ENCODE data around the gene ABCG4.
"Not testable (repeated sequence)": the region's sequence is repeated elsewhere in the genome, so short reads cannot be mapped to it uniquely, and the experiment has no call there.

The ABCG4 gene

DNA sequence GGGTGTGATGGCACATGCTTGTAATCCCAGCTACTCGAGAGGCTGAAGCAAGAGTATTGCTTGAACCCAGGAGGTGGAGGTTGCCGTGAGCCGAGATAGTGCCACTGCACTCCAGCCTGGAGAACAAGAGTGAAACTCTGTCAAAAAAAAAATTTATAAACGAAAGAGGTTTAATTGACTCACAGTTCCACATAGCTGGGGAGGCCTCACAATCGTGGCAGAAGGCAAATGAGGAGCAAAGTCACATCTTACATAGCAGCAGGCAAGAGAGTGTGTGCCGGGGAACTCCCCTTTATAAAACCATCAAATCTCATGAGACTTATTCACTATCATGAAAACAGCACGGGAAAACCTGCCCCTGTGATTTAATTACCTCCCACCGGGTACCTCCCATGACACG lies 35.5 kb downstream of the ABCG4 start:
- DNase-seq (ENCODE audit: low spot score) = not testable (repeated sequence)

DNA sequence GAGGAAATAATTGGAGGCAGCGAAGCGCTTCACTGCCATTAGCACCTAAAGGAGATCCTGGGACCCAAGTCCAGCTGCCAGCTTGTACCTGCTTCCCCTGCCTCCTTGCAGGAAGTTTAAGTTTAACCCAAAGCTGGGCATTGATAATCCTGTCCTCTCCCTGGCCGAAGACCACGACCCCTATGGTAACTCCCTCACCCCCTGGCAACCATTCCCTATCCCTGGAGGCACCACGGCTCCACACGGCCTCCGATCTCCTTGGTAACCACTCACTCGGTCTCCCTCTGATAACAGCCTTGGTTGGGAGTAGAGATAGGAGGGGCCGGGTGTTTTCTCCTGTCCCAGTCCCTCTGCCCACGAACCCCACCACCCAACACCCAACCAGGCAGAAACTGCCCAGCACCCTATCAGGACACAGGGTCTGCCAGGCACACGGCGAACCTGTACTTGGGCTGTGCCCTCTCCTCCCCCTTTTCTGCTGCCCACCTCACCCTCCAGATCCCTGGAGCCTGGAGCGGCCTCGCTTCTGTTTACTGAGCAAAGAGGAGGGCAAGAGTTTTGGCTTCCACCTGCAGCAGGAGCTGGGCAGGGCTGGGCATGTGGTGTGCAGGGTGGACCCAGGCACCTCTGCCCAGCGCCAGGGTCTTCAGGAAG lies 37.3 kb downstream of the ABCG4 start:
- DNase-seq (ENCODE audit: low spot score) = no peak

DNA sequence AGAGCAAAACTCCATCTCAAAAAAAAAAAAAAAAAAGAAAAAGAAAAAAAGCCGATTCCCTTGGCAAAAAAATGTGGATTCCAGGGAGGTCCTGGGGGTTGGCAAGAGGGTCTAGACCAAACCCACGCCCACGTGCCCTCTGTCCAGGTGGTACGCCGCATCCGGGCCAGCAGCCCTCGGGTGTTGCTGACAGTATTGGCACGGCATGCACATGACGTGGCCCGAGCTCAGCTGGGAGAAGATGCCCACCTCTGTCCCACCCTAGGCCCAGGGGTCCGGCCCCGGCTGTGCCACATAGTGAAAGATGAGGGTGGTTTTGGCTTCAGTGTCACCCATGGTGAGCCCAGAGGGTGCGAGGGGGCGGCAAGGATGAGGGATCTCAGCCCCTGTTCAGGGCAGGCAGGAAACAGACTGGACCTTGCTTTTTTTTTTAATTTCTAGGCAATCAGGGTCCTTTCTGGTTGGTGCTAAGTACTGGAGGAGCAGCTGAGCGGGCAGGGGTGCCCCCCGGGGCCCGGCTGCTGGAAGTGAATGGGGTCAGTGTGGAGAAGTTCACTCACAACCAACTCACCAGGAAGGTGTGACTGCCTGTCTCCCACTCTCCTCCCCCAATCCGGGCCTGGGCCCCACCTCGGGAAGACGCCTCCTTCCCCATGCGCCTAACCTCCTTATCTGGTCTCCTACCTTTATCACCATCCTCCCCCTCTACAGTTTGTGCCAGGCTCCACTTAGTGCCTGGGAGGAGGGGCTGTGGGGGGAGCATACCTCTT lies 38.5 kb downstream of the ABCG4 start:
- no peak for DNase-seq (ENCODE audit: low spot score)

DNA sequence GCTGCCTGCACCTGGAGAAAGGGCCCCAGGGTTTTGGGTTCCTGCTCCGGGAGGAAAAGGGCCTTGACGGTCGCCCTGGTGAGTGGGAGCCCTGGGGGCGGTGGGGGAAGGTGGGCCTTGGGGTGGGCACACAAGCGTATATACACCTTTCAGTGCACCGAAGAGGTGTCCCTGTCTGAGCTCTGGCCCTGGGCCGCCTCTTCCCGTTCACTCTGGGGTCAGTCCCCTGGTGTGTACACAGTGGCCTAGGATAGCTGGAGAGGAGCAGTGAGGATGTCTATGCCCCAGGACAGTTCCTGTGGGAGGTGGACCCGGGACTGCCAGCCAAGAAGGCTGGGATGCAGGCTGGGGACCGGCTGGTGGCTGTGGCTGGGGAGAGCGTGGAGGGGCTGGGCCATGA lies 39.2 kb downstream of the ABCG4 start:
- DNase-seq (ENCODE audit: low spot score) = no peak

DNA sequence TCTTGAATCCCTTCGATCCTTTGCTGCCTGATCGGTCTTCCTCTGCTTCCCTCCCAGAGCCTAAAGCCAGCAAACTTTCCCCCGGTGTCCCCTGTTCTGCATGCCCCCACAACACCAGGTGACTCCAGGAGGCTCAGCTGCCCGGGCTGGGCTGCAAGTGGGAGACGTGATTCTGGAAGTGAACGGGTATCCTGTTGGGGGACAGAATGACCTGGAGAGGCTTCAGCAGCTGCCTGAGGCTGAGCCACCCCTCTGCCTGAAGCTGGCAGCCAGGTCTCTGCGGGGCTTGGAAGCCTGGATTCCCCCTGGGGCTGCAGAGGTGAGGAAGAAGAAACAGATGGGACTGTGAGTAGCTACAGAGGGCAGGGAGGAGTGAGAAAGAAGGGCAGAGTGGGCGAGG lies 40.0 kb downstream of the ABCG4 start:
- no peak for DNase-seq (ENCODE audit: low spot score)

DNA sequence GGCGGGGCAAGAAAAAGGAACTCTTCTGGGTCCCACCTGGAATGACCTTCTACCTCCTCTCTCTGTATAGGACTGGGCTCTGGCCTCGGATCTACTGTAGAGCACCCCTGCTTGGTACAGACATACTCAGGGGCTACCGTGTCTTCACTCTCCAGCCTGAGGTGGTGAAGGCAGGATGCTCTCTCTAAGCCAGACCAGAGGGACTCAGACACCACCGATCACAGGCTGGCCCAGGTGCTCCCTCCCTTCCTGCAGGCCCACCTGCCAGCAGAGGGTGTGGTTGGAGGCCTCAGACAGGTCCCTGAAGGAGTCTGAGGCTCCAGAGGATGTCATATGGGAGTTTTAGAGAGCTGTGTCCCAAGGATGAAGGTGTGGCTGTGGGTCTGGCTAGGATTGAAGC lies 40.5 kb downstream of the ABCG4 start:
- no peak for DNase-seq (ENCODE audit: low spot score)

DNA sequence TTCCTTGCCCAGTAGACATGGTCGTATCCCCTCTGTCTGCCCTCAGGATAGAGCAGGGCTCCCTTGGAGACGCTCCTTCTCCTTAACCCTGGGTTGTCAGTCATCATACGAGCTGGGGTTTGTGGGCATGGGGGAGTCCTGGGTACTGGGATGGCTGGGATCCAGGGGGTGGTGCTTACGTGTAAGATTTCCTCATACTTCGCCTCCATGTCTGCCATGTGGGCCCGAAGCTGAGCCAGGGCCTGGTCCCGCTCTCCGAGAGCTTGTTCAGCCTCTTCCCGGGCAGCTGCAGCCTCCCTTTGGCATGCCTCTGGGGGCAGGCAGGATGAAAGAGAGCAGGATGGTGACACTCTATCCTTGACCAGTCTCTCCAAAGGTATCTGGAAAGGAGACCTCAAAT lies 41.7 kb downstream of the ABCG4 start:
- no peak for DNase-seq (ENCODE audit: low spot score)

DNA sequence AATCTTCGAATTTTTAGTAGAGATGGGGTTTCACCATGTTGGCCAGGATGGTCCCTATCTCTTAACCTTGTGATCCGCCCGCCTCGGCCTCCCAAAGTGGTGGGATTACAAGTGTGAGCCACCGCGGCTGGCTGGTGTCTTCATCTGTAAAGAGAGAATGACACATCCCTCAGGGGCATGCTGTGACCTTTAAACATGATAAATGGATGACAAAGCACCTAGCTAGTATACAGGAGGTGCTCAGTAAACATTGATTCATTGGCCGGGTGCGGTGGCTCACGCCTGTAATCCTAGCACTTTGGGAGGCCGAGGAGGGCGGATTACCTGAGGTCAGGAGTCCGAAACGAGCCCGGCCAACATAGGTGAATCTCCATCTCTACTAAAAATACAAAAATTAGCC lies 42.4 kb downstream of the ABCG4 start:
- DNase-seq (ENCODE audit: low spot score) = not testable (repeated sequence)

DNA sequence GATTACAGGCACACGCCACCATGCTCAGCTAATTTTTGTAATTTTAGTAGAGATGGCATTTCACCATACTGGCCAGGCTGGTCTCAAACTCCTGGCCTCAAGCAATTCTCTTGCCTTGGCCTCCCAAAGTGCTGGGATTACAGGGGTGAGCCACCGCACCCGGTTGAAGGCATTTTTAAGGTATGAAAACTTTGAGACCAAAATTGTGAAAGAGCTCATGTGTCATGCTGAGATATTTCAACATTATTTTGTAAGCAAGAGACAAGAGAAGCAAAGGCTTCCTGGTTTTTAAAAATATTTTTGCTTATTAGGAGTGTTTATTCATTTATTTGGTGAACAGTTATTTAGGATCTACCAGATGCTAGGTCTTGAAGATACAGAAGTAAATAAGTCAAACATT lies 43.3 kb downstream of the ABCG4 start:
- no peak for DNase-seq (ENCODE audit: low spot score)

DNA sequence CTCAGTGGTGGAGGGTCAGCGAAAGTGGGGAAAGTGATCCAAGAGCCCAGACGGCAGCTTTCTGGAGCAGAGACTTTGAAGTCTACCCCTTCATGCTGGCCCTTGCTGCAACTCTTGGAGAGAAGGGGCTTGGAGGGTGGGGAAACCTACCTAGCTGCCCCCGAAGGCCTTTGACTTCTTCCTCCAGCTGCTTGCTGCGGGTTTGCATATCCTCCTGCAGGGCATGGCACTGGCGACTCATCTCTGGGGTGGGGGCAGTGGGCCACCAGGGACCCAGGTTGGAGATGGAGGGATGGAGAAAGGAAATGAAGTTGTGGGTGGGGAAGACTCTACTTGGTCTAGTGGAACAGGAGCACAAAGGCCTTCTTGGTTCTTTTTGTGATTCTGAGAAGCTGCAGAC lies 44.1 kb downstream of the ABCG4 start:
- no peak for DNase-seq (ENCODE audit: low spot score)

DNA sequence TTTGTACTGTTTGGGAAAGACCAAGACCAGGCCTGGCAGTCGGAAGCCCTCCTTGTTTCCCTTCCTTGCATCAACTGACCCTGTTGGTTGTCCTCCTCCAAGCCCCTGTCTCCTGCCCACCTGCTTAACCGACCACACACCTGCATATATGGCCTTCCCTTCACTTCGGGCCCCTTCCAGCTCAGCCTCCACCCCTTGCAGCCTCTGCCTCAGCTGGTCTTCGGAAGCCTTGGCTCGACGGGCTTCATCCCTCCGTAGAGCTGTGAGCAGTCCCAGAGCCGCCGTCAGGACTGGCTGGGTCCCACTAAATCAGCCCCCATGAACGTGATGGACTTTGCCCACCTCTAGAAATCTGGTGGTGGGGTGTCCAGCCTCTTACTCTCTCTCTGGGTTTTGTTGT lies 44.8 kb downstream of the ABCG4 start:
- no peak for DNase-seq (ENCODE audit: low spot score)

DNA sequence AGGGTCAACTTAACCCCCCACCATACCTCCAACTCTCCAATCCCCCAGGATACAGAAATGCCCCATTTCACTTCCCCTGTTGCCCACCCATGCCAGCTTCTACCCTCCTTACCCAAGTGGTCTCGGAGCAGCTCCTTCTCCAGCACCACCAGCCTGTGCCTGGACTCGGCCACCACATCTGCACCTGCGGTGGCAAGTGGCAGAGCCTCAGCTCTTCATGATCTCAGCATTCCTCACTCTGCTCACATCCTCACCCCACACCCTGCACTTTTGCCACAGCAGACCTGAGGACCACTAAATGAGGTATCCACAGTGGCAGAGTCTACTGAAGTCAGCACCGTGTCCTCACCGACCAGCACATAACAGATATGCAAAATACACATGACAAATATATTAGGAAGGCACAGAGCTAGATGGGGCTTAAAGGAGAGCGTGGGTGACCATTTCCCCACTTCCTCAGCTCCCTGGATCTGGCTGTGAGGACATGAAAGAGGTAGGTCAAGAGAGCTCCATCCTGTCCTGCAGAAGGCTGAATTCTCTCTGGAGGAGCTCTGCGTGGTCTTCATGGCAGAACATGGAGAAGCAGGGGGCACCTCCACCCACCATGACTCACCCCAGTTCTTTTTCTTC lies 46.1 kb downstream of the ABCG4 start:
- no peak for DNase-seq (ENCODE audit: low spot score)

DNA sequence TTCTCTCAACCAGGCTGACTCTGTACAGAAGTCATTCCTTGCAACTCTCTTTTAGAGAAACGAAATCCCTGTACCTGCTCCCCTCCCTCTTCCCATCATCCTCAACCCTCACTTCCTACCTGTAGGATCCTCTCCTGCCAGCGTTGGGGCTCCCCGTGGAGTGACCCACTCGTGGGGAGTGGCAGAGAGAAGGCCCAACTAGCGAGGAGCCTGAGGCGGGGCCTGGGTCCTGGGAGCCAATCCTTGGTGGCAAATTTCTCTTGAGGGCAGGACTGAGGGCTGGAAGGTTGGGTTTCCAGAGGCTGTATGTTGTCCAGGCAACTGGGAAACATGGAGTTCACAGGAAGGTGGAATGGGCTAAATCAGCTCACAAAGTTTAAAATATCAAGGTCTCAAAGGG lies 46.8 kb downstream of the ABCG4 start:
- DNase-seq (ENCODE audit: low spot score) = no peak

DNA sequence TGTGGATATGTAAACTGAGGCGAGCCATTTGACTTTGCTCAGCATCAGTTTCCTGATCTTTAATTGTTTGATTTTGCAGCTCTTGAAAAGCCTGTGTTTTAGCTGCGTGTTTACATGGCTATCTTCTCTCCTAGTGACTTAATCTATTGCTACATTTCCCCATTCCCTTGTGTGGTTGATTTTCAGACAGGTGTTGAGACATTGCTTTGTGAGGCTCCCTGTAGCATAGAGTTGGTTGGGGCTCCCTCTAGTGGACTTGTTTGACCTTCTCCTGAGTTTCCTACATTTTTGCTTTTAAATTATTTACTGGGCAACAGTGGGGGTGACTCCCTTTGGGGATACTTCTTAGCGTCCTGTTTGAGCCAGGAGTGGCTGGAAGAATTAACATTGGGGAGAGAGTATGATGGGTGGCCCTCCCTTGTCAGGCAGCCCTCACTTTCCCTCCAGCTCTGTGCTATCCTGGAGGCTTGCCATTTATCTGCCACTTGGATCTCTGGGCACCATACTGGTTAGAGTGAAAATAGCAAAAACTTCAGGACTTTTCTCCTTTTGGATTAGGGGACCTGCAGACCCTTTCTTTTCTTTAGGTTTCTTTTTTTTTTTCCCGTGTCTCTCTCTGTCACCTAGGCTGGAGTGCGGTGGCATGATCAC lies 48.1 kb downstream of the ABCG4 start:
- peak; percentile 85 for DNase-seq (ENCODE audit: low spot score)

DNA sequence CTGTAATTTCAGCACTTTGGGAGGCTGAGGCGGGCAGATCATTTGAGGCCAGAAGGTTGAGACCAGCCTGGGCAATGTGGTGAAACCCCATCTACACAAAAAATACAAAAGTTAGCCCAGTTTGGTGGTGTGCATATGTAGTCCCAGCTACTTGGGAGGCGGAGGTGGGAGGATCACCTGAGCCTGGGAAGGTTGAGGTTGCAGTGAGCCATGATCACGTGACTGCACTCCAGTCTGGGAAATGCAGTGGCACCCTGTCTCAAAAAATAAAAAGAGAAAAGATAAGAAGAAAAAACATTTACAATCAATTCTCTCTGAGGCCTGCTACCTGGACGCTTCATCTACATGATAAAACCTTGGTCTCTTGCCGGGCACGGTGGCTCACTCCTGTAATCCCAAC lies 50.1 kb downstream of the ABCG4 start:
- no peak for DNase-seq (ENCODE audit: low spot score)

DNA sequence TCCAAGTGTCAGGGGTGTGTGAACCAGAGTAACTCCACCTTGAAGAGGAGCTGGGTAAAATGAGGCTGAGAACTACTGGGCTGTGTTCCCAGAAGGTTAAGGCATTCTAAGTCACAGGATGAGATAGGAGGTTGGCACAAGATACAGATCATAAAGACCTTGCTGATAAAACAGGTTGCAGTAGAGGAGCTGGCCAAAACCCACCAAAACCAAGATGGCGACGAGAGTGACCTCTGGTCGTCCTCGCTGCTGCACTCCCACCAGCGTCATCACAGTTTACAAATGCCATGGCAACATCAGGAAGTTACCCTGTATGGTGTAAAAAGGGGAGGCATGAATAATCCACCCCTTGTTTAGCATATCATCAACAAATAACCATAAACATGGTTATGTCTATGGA lies 52.4 kb downstream of the ABCG4 start:
- not testable (repeated sequence) for DNase-seq (ENCODE audit: low spot score)

DNA sequence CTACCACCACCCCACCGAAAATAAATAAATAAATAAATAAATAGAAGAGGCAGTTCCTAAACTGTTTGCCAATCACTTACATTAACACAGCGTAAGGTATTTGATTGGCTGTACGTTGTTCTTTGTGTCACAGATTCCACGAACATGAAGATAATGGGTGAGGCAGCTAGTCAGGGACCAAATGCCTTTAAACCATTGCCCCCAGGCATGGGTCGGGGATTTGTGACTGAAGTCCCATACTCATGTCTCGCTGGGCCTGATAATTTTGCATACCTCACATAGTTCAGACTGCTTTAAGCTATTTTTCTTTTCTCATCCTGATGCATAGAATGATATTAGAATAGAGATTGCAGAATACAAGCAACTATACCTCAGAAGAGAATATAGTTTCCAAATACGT lies 53.7 kb downstream of the ABCG4 start:
- no peak for DNase-seq (ENCODE audit: low spot score)

DNA sequence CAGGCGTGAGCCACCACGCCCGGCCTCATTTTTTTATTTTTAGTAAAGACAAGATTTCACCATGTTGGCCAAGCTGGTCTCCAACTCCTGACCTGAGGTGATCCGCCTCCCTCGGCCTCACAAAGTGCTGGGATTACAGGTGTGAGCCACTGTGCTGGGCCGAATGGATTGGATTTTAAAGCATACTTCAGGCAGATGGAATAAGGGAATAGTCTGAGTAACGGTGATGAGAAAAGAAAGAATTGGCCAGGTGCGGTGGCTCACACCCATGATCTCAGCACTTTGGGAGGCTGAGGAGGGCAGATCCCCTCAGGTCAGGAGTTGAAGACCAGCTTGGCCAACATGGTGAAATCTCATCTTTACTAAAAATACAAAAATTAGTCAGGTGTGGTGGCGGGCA lies 55.2 kb downstream of the ABCG4 start:
- no peak for DNase-seq (ENCODE audit: low spot score)

DNA sequence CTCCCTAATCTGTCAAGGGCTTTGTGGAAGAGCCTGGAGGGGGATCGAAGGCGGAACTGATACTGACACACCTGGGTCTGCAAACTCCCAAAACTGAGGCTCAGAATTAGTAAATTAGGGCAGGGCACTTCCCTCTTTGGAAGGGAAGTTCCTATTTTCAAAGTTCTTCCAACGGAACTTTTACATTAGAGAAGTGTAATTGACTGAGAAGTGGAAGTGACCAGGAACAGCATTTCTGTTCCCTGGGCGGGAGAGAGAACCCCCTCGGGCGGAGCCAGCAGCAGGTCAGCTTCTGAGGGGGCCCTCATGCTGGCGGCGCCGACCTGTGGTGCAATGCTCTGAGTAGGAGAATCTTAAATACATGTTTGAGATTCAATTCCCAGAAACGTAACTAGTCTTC lies 56.2 kb downstream of the ABCG4 start:
- DNase-seq (ENCODE audit: low spot score) = no peak

DNA sequence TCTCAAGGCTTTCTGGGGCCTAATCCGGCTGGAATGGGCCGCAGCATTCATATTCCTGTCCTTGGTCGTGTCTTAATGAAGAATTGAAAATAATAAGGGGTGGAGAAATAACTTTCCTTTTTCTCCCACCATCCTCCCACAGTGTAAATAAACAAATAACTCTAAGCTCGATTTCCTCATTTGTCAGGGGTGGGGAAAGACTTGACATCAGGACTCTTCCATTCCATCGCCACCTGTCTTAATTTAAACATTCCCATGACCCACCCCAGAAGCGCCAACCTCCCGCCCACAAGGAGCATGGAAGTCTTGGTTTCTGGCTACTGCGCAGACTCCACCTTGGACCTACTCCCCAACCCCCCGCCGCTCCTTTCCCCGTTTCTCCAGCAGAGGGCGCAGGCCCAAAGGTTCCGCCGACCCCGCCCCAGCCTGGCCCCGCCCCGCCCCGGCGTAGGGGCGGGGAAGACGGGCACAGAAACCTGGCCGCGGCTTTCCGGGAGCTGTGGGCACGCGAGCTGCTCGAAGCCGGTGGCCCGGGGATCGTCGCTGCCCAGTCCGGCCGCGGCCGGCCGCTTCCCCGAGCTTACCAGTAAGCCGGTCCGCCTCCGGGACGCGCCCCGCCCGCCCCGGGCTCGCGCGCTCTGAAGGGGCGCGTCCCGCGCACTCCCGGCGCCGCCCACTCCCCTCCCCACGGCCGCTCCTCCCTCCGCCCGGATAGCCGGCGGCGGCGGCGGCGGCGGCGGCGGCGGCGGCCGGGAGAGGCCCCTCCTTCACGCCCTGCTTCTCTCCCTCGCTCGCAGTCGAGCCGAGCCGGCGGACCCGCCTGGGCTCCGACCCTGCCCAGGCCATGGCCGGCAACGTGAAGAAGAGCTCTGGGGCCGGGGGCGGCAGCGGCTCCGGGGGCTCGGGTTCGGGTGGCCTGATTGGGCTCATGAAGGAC lies 57.0 kb downstream of the ABCG4 start, which contains the start of gene CBL:
Gene CBL, plus strand, starts transcription at position 766 of the 937 bp plus-strand sequence. Its CDS starts 79 bp downstream, at position 845.
- peak; percentile 91 for DNase-seq (ENCODE audit: low spot score)

DNA sequence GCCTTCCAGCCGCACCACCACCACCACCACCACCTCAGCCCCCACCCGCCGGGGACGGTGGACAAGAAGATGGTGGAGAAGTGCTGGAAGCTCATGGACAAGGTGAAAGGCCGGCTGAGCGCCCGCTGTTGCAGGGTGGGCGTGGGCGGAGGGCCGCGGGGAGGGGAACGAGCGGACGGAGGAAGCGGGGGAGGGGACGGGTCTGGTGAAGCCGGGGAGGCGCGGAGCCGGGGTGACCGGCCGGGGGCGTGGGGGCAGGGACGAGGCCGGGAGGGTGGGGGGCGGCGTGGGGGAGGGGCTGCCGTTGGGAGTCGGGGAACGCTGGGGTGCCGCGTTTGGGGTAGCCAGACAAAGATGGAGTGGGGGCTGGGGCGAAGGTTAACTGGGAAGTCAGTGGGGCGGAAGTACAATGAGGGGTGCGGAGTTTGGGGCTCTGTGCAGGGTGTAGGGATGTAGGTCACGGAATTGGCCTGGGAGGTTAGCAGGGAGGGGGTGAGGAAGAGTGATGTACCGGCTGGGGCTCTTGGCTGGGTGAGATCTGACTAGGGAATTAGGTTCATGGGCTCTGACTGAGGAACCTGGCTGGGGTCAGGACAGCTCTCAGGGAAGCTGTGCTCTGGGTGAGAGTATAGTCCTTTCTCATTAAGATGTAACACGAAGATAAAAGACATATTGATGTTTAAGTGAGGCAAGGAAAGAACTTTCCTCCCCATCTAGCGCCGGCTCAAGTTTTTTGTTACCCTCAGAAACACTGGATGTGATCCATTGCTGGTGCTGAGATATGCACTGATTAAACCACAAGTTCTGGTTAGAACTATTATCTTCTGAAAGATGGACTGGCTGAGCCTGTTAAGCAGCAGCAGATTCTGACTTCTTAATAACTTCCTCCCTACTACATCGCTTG lies 57.9 kb downstream of the ABCG4 start:
- DNase-seq (ENCODE audit: low spot score) = no peak
